WTC11 (cell line): ENCODE data around the gene SLC30A4. TPM values are rescaled to one million over a fixed set of nuclear protein-coding genes. Genes with fewer than 3 reads are reported as not detected.

ENCODE experiments used
- ATAC-seq: fragments of 200-7000 bp; cut with Tn5 transposase; 2 replicates; pipeline ENCODE4 v1.10.0; 2021; ENCODE audit warnings: mild to moderate bottlenecking, moderate library complexity
- Bru-seq: library from RNA; stranded (reverse); fragments of 400-500 nt; gene quantifications from one replicate; lab custom pipeline; 2021; lab: Mats Ljungman, UMichigan
- CTCF ChIA-PET: fragments of 300-600 bp; sonication (Branson Sonifier 250); formaldehyde crosslinking; loops from one replicate; lab custom pipeline; 2021; ENCODE audit warnings: antibody characterized with exemption; lab: Charles Lee
- POLR2A ChIA-PET: fragments of 350-600 bp; sonication (Branson Sonifier 250); formaldehyde crosslinking; loops from one replicate; lab custom pipeline; 2021; ENCODE audit warnings: antibody characterized with exemption; lab: Charles Lee
- DNase-seq: peaks from one replicate; pipeline ENCODE4 v3.0.0; 2021; ENCODE audit warnings: low spot score
- H3K27ac Mint-ChIP-seq: 2 replicates; pipeline ENCODE4 v1.8.0; 2021; ENCODE audit warnings: mixed read lengths
- H3K27me3 Mint-ChIP-seq: 2 replicates; pipeline ENCODE4 v1.8.0; 2021; ENCODE audit warnings: low read depth, mild to moderate bottlenecking, moderate library complexity, mixed read lengths
- H3K36me3 Mint-ChIP-seq: 2 replicates; pipeline ENCODE4 v1.8.0; 2021; ENCODE audit warnings: mixed read lengths
- H3K4me1 Mint-ChIP-seq: 2 replicates; pipeline ENCODE4 v1.8.0; 2022; ENCODE audit warnings: mixed read lengths
- H3K4me3 Mint-ChIP-seq: 2 replicates; pipeline ENCODE4 v1.8.0; 2021; ENCODE audit warnings: mild to moderate bottlenecking, moderate library complexity, mixed read lengths
- H3K9me3 Mint-ChIP-seq: 2 replicates; pipeline ENCODE4 v1.8.0; 2021; ENCODE audit warnings: mixed read lengths
- CBFB ChIP-seq: sonication (generic); formaldehyde crosslinking; IDR thresholded peaks from 2 replicates; pipeline ENCODE4 v1.8.1; 2022; ENCODE audit warnings: mild to moderate bottlenecking, low read depth, missing genetic modification reagents
- CREM ChIP-seq: sonication (generic); formaldehyde crosslinking; IDR thresholded peaks from 2 replicates; pipeline ENCODE4 v1.8.1; 2022; ENCODE audit warnings: mild to moderate bottlenecking, missing genetic modification reagents, moderate library complexity
- FOXJ3 ChIP-seq: sonication (generic); formaldehyde crosslinking; IDR thresholded peaks from 2 replicates; pipeline ENCODE4 v1.9.0; 2021; ENCODE audit warnings: missing genetic modification reagents, mild to moderate bottlenecking, borderline replicate concordance
- FOXK1 ChIP-seq: sonication (generic); formaldehyde crosslinking; IDR thresholded peaks from 2 replicates; pipeline ENCODE4 v1.8.0; 2022; ENCODE audit warnings: mild to moderate bottlenecking, moderate library complexity, missing genetic modification reagents
- HMGA2 ChIP-seq: fragments of 250-450 bp; sonication (Bioruptor Pico); IDR thresholded peaks from 2 replicates; pipeline ENCODE4 v1.4.0; 2021; ENCODE audit warnings: mild to moderate bottlenecking, moderate library complexity
- JUN ChIP-seq: sonication (generic); formaldehyde crosslinking; IDR thresholded peaks from 2 replicates; pipeline ENCODE4 v1.8.0; 2023; ENCODE audit warnings: mild to moderate bottlenecking, missing genetic modification reagents
- NFYB ChIP-seq: sonication (generic); formaldehyde crosslinking; conservative IDR thresholded peaks from 2 replicates; pipeline ENCODE4 v1.8.0; 2022; ENCODE audit warnings: low read depth, missing genetic modification reagents
- OVOL2 ChIP-seq: fragments of 250-450 bp; sonication (Bioruptor Pico); IDR thresholded peaks from 2 replicates; pipeline ENCODE4 v1.9.0; 2021; ENCODE audit warnings: mild to moderate bottlenecking, borderline replicate concordance
- TCF7 ChIP-seq: sonication (generic); formaldehyde crosslinking; IDR thresholded peaks from 2 replicates; pipeline ENCODE4 v1.8.0; 2022; ENCODE audit warnings: mild to moderate bottlenecking, low read depth, missing genetic modification reagents, moderate library complexity
- ZNF263 ChIP-seq: sonication (generic); formaldehyde crosslinking; IDR thresholded peaks from 2 replicates; pipeline ENCODE4 v1.8.1; 2022; ENCODE audit warnings: low read depth, mild to moderate bottlenecking, moderate library complexity, missing genetic modification reagents
- ZNF671 ChIP-seq: fragments of 250-450 bp; sonication (Bioruptor Pico); IDR thresholded peaks from 2 replicates; pipeline ENCODE4 v1.8.0; 2021; ENCODE audit warnings: mild to moderate bottlenecking
- long read RNA-seq, 3 experiments: library from RNA in 1 of 3; library from capped mRNA in 1 of 3; library from polyadenylated mRNA in 1 of 3; unstranded in 2 of 3; stranded (forward) in 1 of 3; transcript quantifications; one replicate each; pipeline ENCODE4 v2.0.0, GENCODE V29; 2021
- total RNA-seq: library from RNA; stranded (reverse); gene quantifications from 3 replicates; pipeline ENCODE4 v1.2.3, GENCODE V29; 2021
- TF ChIP-seq, protein P1 (sequence below): sonication (generic); formaldehyde crosslinking; IDR thresholded peaks from 2 replicates; pipeline ENCODE4 v1.8.1; 2023; ENCODE audit warnings: mild to moderate bottlenecking, missing genetic modification reagents, moderate library complexity
- TF ChIP-seq, protein P2 (sequence below): sonication (generic); formaldehyde crosslinking; IDR thresholded peaks from 2 replicates; pipeline ENCODE4 v1.8.0; 2022; ENCODE audit warnings: missing genetic modification reagents
- TF ChIP-seq, protein P3 (sequence below): sonication (generic); formaldehyde crosslinking; IDR thresholded peaks from 2 replicates; pipeline ENCODE4 v1.8.0; 2022; ENCODE audit warnings: mild to moderate bottlenecking, missing genetic modification reagents

Gene SLC30A4, protein sequence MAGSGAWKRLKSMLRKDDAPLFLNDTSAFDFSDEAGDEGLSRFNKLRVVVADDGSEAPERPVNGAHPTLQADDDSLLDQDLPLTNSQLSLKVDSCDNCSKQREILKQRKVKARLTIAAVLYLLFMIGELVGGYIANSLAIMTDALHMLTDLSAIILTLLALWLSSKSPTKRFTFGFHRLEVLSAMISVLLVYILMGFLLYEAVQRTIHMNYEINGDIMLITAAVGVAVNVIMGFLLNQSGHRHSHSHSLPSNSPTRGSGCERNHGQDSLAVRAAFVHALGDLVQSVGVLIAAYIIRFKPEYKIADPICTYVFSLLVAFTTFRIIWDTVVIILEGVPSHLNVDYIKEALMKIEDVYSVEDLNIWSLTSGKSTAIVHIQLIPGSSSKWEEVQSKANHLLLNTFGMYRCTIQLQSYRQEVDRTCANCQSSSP
- 0.04 to 0.05 TPM in 2 of 3 replicates, not detected in the other for total RNA-seq
- Bru-seq, nascent RNA: percentile 1 among the genes with signal in this experiment
- long read RNA-seq, experiment 1, partial matches to known transcripts: 0 of 1 reads
- long read RNA-seq, experiment 1, other reads (novel, unspliced or antisense): 1 of 1 reads
- long read RNA-seq, experiment 2: 0 reads
- long read RNA-seq, experiment 3: 0 reads

DNA sequence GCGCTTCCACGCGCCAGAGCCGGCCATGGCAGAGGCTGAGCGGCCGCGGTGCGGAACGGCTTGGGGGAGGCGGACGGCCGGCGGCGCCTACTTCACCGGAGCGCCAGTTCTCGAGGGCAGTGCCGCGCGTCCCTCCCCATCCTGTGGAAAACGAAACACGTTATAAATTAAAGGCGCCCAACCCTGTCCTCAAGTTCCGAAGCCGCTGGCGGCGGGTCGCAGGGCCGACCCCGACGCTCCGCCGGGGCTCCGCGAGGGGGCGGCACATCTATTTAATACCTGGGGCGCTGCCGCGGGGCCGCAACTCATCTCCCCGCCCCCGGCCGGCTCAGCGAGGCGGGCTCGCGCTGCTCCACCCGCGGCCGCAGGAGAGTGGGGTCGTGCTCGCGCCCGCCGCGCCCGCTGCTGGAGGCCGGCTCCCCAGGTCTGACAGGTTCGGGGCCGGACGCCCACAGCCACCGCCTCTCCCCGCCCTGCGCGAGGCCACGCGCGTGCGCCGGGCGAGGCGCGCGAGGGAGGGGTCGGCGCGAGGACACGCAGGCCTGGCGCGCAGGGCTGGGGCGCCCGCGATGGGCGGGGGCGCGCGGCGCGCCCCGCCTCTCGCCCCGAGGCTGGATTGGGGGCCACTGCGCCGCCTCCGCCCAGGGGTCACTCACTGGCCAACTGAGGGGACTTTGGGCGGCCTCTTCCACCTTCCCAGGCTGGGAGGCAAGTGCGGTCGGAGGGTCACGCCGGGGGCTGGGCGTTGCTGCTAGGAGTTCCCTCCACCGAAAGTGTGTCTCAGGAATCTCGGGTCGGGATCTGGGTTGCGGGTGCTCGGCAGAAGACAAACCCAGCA is at the start of gene SLC30A4:
SLC30A4 (minus strand) TSS at position 428 of the 838 bp plus-strand sequence; CDS start at position 27, 401 bp downstream.
- DNase-seq: peak; percentile 50
- no peaks in the 10 kb centered on the region for H3K9me3 Mint-ChIP-seq
- CTCF ChIA-PET: interaction anchor here (1.1 to 1.4 kb wide), 2 partner anchors 51 to 52 kb away, joined by 6 to 9 read pairs; no protein-coding TSS in a partner anchor
- H3K27me3 Mint-ChIP-seq: peaks cover 95% of the 10 kb centered on the region
- ATAC-seq: peak; percentile 72
- POLR2A ChIA-PET: no interaction called here
- H3K4me3 Mint-ChIP-seq: peak within 1 kb of the TSS; percentile 79
- TF ChIP-seq HMGA2 (CRISPR knock-in tag): no peak
- TF ChIP-seq JUN (CRISPR knock-in tag): no peak
- no peak for TF ChIP-seq OVOL2 (CRISPR knock-in tag)
- TF ChIP-seq ZNF263 (CRISPR knock-in tag): no peak
- H3K27ac Mint-ChIP-seq: no peak within 1 kb of the TSS
- H3K36me3 Mint-ChIP-seq: no peaks in the 10 kb centered on the region
- peaks cover 9% of the 10 kb centered on the region for H3K4me1 Mint-ChIP-seq

DNA sequence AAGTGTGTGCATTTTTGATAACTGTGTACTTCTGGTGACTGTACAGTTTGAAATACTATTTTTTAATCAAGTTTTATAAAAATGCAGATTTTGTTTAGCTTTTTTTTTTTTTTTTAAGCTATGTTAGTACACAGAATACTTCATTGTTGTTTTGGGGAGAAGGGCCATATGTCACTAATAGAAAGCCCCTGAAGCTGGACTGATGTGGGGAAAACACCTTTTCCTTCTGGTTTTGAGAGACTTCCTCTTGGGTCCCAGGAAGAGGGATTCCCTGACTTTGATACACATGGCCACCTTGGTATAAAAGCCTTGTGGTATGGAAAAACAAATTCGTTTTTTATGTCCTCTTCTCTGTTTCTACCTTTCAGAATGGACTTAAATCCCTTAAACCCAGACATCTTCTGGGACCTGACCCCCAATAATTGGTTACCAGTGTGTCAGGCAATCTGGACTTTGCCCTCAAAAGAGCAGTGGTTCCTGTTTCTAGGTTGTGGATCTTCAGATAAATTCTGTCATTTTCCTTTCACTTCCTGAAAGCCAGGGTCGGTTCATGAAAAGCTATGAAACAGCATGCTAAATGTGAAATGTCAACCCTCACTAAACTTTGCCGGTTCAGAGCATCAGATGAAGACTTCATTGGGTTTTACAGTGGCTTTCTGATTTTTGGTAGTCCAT is 33.5 kb upstream of the SLC30A4 start:
- H3K4me1 Mint-ChIP-seq: no peaks in the 10 kb centered on the region
- ATAC-seq: no peak
- H3K27ac Mint-ChIP-seq: no peak overlapping the region
- no peak for DNase-seq
- H3K36me3 Mint-ChIP-seq: no peaks in the 10 kb centered on the region
- H3K9me3 Mint-ChIP-seq: peaks cover 2% of the 10 kb centered on the region; the same call in 1 of the 2 replicates
- ChIA-PET CTCF (no interaction called here), POLR2A (interaction anchor here (0.7 kb wide), 1 partner anchor 75 kb away, joined by 7 read pairs; no protein-coding TSS in a partner anchor)
- TF ChIP-seq NFYB (CRISPR knock-in tag) (no peak), FOXJ3 (CRISPR knock-in tag) (no peak), FOXK1 (CRISPR knock-in tag) (no peak), CREM (no peak), ZNF671 (CRISPR knock-in tag) (no peak), TCF7 (CRISPR knock-in tag) (no peak), CBFB (CRISPR knock-in tag) (no peak)
- TF ChIP-seq, protein P1, sequence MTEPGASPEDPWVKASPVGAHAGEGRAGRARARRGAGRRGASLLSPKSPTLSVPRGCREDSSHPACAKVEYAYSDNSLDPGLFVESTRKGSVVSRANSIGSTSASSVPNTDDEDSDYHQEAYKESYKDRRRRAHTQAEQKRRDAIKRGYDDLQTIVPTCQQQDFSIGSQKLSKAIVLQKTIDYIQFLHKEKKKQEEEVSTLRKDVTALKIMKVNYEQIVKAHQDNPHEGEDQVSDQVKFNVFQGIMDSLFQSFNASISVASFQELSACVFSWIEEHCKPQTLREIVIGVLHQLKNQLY: no peak
- TF ChIP-seq, protein P2, sequence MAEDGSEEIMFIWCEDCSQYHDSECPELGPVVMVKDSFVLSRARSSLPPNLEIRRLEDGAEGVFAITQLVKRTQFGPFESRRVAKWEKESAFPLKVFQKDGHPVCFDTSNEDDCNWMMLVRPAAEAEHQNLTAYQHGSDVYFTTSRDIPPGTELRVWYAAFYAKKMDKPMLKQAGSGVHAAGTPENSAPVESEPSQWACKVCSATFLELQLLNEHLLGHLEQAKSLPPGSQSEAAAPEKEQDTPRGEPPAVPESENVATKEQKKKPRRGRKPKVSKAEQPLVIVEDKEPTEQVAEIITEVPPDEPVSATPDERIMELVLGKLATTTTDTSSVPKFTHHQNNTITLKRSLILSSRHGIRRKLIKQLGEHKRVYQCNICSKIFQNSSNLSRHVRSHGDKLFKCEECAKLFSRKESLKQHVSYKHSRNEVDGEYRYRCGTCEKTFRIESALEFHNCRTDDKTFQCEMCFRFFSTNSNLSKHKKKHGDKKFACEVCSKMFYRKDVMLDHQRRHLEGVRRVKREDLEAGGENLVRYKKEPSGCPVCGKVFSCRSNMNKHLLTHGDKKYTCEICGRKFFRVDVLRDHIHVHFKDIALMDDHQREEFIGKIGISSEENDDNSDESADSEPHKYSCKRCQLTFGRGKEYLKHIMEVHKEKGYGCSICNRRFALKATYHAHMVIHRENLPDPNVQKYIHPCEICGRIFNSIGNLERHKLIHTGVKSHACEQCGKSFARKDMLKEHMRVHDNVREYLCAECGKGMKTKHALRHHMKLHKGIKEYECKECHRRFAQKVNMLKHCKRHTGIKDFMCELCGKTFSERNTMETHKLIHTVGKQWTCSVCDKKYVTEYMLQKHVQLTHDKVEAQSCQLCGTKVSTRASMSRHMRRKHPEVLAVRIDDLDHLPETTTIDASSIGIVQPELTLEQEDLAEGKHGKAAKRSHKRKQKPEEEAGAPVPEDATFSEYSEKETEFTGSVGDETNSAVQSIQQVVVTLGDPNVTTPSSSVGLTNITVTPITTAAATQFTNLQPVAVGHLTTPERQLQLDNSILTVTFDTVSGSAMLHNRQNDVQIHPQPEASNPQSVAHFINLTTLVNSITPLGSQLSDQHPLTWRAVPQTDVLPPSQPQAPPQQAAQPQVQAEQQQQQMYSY: no peak
- TF ChIP-seq, protein P3, sequence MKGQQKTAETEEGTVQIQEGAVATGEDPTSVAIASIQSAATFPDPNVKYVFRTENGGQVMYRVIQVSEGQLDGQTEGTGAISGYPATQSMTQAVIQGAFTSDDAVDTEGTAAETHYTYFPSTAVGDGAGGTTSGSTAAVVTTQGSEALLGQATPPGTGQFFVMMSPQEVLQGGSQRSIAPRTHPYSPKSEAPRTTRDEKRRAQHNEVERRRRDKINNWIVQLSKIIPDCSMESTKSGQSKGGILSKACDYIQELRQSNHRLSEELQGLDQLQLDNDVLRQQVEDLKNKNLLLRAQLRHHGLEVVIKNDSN (CRISPR knock-in tag): no peak
- H3K4me3 Mint-ChIP-seq: no peak overlapping the region
- H3K27me3 Mint-ChIP-seq: peaks cover 43% of the 10 kb centered on the region
